Neural cell (in vitro differentiated cells): ENCODE results near the gene MMP24.

Experiments
- EP300 ChIP-seq: fragments of 450-650 bp; conservative IDR thresholded peaks from 2 replicates; pipeline ENCODE4 v1.6.1; 2014; ENCODE audit warnings: antibody characterized with exemption, mild to moderate bottlenecking, moderate library complexity; ENCODE audit not compliant: poor library complexity, severe bottlenecking
- EZH2 ChIP-seq: fragments of 200-600, 300-800 bp; shearing (Covaris generic), sonication (generic); IDR thresholded peaks from 2 replicates; pipeline ENCODE4 v1.6.1; 2014; ENCODE audit warnings: antibody characterized with exemption, low read length, borderline replicate concordance, mild to moderate bottlenecking; ENCODE audit not compliant: insufficient read depth, poor library complexity, severe bottlenecking
- POLR2AphosphoS5 ChIP-seq: IDR thresholded peaks from 2 replicates; pipeline ENCODE4 v1.6.1; 2012
- RAD21 ChIP-seq: fragments of 450-650 bp; conservative IDR thresholded peaks from 2 replicates; pipeline ENCODE4 v1.6.1; 2014; ENCODE audit warnings: antibody characterized with exemption, mild to moderate bottlenecking, moderate library complexity
- SMC3 ChIP-seq: fragments of 450-650 bp; conservative IDR thresholded peaks from 2 replicates; pipeline ENCODE4 v1.6.1; 2014; ENCODE audit warnings: antibody characterized with exemption, mild to moderate bottlenecking, moderate library complexity; ENCODE audit not compliant: poor library complexity
- TAF1 ChIP-seq: IDR thresholded peaks from 2 replicates; pipeline ENCODE4 v1.6.1; 2012; ENCODE audit warnings: low read depth
- TF ChIP-seq, protein P1 (sequence below): fragments of 450-650 bp; IDR thresholded peaks from 2 replicates; pipeline ENCODE4 v1.5.1; 2014; ENCODE audit warnings: antibody characterized with exemption, mild to moderate bottlenecking, moderate library complexity; ENCODE audit not compliant: poor library complexity, severe bottlenecking
- TF ChIP-seq, protein P2 (sequence below): IDR thresholded peaks from 2 replicates; pipeline ENCODE4 v1.6.1; 2012; ENCODE audit warnings: borderline replicate concordance

DNA sequence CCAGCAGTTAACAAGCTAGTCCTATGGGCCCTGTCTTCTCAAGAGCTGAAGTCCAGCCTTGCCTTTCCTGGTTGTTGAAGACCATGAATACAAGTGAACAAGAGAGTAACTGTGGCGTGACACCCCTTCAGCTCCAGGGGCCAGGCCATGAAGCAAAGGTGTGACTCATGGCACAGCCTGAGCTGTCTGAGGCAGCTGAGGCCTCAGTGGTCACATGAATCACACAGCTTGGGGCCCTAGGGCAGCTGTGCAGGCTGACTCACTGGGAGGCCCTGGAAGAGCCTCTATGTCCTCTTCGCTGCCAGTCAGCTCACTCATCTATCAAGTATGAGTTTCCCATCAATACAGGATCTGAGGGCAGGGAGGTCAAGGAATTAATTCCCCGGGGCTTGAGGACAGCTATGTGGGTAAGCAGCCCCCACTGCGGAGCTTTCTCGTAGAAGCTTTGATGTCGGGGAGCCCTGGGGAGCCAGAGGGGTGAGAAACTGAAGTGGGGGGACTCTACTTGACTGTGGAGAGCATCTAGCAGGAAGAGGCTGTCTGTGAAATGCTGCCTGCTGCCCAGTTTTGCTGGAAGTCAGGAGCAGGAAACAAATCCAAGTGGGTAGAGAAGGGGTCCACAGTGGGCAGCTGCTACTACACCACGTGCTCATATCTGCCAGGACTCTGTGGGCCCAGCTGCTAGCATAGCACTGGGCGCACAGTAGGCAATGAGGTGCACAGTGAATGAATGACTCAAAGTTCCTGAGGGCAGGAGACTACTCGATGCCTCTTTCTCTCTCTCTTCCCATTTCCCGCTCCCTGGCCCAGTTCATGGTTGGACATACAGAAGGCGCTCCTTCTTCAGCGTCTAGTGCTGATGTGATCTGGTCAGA lies 79.4 kb downstream of the MMP24 start:
- TF ChIP-seq, protein P1, sequence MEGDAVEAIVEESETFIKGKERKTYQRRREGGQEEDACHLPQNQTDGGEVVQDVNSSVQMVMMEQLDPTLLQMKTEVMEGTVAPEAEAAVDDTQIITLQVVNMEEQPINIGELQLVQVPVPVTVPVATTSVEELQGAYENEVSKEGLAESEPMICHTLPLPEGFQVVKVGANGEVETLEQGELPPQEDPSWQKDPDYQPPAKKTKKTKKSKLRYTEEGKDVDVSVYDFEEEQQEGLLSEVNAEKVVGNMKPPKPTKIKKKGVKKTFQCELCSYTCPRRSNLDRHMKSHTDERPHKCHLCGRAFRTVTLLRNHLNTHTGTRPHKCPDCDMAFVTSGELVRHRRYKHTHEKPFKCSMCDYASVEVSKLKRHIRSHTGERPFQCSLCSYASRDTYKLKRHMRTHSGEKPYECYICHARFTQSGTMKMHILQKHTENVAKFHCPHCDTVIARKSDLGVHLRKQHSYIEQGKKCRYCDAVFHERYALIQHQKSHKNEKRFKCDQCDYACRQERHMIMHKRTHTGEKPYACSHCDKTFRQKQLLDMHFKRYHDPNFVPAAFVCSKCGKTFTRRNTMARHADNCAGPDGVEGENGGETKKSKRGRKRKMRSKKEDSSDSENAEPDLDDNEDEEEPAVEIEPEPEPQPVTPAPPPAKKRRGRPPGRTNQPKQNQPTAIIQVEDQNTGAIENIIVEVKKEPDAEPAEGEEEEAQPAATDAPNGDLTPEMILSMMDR: no peak
- TF ChIP-seq TAF1: no peak
- TF ChIP-seq POLR2AphosphoS5: no peak
- TF ChIP-seq SMC3: no peak
- no peak for TF ChIP-seq EZH2
- TF ChIP-seq EP300: no peak
- TF ChIP-seq, protein P2, sequence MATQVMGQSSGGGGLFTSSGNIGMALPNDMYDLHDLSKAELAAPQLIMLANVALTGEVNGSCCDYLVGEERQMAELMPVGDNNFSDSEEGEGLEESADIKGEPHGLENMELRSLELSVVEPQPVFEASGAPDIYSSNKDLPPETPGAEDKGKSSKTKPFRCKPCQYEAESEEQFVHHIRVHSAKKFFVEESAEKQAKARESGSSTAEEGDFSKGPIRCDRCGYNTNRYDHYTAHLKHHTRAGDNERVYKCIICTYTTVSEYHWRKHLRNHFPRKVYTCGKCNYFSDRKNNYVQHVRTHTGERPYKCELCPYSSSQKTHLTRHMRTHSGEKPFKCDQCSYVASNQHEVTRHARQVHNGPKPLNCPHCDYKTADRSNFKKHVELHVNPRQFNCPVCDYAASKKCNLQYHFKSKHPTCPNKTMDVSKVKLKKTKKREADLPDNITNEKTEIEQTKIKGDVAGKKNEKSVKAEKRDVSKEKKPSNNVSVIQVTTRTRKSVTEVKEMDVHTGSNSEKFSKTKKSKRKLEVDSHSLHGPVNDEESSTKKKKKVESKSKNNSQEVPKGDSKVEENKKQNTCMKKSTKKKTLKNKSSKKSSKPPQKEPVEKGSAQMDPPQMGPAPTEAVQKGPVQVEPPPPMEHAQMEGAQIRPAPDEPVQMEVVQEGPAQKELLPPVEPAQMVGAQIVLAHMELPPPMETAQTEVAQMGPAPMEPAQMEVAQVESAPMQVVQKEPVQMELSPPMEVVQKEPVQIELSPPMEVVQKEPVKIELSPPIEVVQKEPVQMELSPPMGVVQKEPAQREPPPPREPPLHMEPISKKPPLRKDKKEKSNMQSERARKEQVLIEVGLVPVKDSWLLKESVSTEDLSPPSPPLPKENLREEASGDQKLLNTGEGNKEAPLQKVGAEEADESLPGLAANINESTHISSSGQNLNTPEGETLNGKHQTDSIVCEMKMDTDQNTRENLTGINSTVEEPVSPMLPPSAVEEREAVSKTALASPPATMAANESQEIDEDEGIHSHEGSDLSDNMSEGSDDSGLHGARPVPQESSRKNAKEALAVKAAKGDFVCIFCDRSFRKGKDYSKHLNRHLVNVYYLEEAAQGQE: no peak
- TF ChIP-seq RAD21: no peak
